Smooth muscle cell (in vitro differentiated cells): Measurements from ENCODE around the gene UTP14C. TPM values are rescaled to one million over a fixed set of nuclear protein-coding genes. Genes with fewer than 3 reads are reported as not detected.

Experiments
- DNase-seq: peaks from one replicate; lab custom pipeline; 2025; ENCODE audit not compliant: unreplicated experiment; lab: John Stamatoyannopoulos, UW
- H2AFZ ChIP-seq: fragments of 200-600 bp; sonication (generic); 2 replicates; pipeline ENCODE4 v1.6.0; 2016; ENCODE audit warnings: antibody characterized with exemption, low read depth, mild to moderate bottlenecking
- H3F3A ChIP-seq: fragments of 200-600 bp; sonication (generic); 2 replicates; pipeline ENCODE4 v1.6.0; 2017; ENCODE audit warnings: antibody characterized with exemption, low read depth
- H3K27ac ChIP-seq: fragments of 200-600 bp; sonication (generic); 2 replicates; pipeline ENCODE4 v1.5.1; 2016; ENCODE audit warnings: low read depth, mild to moderate bottlenecking
- H3K27me3 ChIP-seq: fragments of 200-600 bp; sonication (generic); 2 replicates; pipeline ENCODE4 v1.6.1; 2016; ENCODE audit warnings: low read depth, mild to moderate bottlenecking
- H3K36me3 ChIP-seq: fragments of 200-600 bp; sonication (generic); 2 replicates; pipeline ENCODE4 v1.5.1; 2016; ENCODE audit warnings: low read depth
- H3K4me1 ChIP-seq: fragments of 200-600 bp; sonication (generic); 2 replicates; pipeline ENCODE4 v1.5.1; 2016; ENCODE audit warnings: low read depth
- H3K4me2 ChIP-seq: fragments of 200-600 bp; sonication (generic); 2 replicates; pipeline ENCODE4 v1.6.0; 2016; ENCODE audit warnings: mild to moderate bottlenecking
- H3K4me3 ChIP-seq: fragments of 200-600 bp; sonication (generic); 2 replicates; pipeline ENCODE4 v1.5.1; 2016; ENCODE audit warnings: mild to moderate bottlenecking
- H3K79me2 ChIP-seq: fragments of 200-600 bp; sonication (generic); 2 replicates; pipeline ENCODE4 v1.6.0; 2016; ENCODE audit warnings: low read depth, mild to moderate bottlenecking
- H3K9ac ChIP-seq: fragments of 200-600 bp; sonication (generic); 2 replicates; pipeline ENCODE4 v1.6.0; 2016; ENCODE audit warnings: low read depth
- H3K9me3 ChIP-seq: fragments of 200-600 bp; sonication (generic); replicated peaks from 2 replicates; pipeline ENCODE4 v1.5.1; 2016; ENCODE audit warnings: low read depth
- H4K20me1 ChIP-seq: fragments of 200-600 bp; sonication (generic); 2 replicates; pipeline ENCODE4 v1.6.0; 2016; ENCODE audit warnings: low read depth
- WGBS: methylation state at CpG from one replicate; pipeline ENCODE4 v1.1.7; 2016; ENCODE audit warnings: low lambda C conversion rate; 5-methylcytosine and 5-hydroxymethylcytosine counted together
- polyA plus RNA-seq: library from polyadenylated mRNA; unstranded; fragments of >200 nt; fragmentation: Nextera tagmentation; extraction: Ambion mirVana; gene quantifications from 2 replicates; pipeline ENCODE4 v1.2.1, GENCODE V29; 2016
- total RNA-seq: library from RNA; depleted of rRNA; stranded (reverse); fragments of >200 nt; gene quantifications from 2 replicates; pipeline ENCODE4 v1.2.3, GENCODE V29; 2014
- TF ChIP-seq, protein P1 (sequence below): fragments of 200-600 bp; sonication (generic); IDR thresholded peaks from 2 replicates; pipeline ENCODE4 v1.5.1; 2017; ENCODE audit warnings: borderline replicate concordance, mild to moderate bottlenecking, antibody characterized with exemption; ENCODE audit not compliant: insufficient read depth, poor library complexity, severe bottlenecking

Gene UTP14C
- total and polyA plus RNA-seq, 2 experiments from 2014 or later, result 8.1 to 18.3 TPM

DNA sequence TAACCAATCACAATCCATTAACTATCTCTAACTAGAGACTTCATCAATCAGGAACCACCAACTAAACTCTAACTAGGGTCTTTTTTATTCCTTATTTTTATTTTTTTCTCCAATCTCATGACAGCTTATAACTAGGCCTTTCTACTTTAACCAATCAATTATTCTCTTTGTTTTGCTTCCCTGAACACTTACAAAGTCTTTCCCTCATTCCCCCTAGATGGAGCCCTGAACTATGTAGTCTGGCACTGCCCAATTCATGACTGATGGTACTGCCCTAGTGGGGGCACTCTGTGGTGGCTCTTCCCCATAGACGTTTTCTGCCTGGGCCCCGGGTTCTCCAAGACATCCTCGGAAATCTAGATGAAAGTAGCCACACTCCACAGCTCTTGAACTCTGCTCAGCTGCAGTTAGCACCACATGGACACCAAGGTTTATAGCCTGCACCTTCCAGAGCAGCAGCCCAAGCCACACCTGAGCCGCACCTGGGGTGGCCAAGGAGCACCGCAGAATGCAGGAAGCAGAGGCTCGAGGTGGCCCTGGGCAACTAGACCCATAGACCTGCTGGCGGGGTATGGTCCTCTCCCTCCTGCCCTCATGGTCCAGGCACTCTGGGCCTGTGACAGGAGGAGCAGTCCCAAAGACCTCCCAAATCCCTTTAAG, 19.9 kb upstream of the UTP14C start:
- H4K20me1 ChIP-seq, result peaks cover 27% of the 10 kb centered on the region
- no peaks in the 10 kb centered on the region for H3K9me3 ChIP-seq
- TF ChIP-seq, protein P1, sequence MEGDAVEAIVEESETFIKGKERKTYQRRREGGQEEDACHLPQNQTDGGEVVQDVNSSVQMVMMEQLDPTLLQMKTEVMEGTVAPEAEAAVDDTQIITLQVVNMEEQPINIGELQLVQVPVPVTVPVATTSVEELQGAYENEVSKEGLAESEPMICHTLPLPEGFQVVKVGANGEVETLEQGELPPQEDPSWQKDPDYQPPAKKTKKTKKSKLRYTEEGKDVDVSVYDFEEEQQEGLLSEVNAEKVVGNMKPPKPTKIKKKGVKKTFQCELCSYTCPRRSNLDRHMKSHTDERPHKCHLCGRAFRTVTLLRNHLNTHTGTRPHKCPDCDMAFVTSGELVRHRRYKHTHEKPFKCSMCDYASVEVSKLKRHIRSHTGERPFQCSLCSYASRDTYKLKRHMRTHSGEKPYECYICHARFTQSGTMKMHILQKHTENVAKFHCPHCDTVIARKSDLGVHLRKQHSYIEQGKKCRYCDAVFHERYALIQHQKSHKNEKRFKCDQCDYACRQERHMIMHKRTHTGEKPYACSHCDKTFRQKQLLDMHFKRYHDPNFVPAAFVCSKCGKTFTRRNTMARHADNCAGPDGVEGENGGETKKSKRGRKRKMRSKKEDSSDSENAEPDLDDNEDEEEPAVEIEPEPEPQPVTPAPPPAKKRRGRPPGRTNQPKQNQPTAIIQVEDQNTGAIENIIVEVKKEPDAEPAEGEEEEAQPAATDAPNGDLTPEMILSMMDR, result no peak
- no peak overlapping the region for H3K4me3 ChIP-seq
- H3K4me1 ChIP-seq, result no peaks in the 10 kb centered on the region
- no peak overlapping the region for H3K27ac ChIP-seq
- H3F3A ChIP-seq, result no peaks in the 10 kb centered on the region
- H3K27me3 ChIP-seq, result no peaks in the 10 kb centered on the region
- no peak overlapping the region for H3K4me2 ChIP-seq
- no peak overlapping the region for H2AFZ ChIP-seq
- DNase-seq, result no peak
- peaks cover 94% of the 10 kb centered on the region for H3K79me2 ChIP-seq
- WGBS, result 90% methylated on average over 7 of the region's 7 CpGs
- H3K36me3 ChIP-seq, result no peaks in the 10 kb centered on the region
- H3K9ac ChIP-seq, result no peak overlapping the region

DNA sequence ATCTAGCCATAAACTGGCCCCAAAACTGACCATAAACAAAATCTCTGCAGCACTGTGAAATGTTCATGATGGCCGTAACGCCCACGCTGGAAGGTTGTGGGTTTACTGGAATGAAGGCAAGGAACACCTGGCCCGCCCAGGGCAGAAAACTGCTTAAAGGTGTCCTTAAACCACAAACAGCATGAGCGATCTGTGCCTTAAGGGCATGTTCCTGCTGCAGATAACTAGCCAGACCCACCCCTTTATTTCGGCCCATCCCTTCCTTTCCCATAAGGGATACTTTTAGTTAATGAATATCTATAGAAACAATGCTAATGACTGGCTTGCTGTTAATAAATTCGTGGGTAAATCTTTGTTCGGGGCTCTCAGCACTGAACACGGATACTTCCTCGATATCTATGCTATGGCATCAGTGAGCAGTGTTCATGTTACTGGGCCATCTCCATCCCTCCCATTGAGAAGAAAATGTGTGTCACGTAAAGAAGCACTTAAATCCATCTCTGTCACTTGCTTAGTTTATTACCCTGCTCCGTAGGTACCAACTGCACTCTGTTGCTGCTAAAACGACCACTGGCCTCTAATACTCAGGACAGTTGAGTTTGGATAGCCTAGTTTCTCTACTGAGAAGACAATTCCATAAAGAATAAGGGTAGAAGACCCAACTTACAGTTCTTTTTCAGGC, 18.5 kb upstream of the UTP14C start:
- Histone ChIP-seq H2AFZ (no peak overlapping the region), H3F3A (no peaks in the 10 kb centered on the region), H3K4me2 (no peak overlapping the region), H3K27ac (no peak overlapping the region), H3K36me3 (no peaks in the 10 kb centered on the region), H3K9me3 (no peaks in the 10 kb centered on the region), H3K4me3 (no peak overlapping the region), H3K79me2 (peaks cover 95% of the 10 kb centered on the region), H3K27me3 (no peaks in the 10 kb centered on the region), H3K4me1 (peaks cover 5% of the 10 kb centered on the region), H4K20me1 (peaks cover 13% of the 10 kb centered on the region), H3K9ac (no peak overlapping the region)
- TF ChIP-seq, protein P1, result no peak
- WGBS, result 84% methylated on average over 13 of the region's 13 CpGs
- DNase-seq, result no peak

DNA sequence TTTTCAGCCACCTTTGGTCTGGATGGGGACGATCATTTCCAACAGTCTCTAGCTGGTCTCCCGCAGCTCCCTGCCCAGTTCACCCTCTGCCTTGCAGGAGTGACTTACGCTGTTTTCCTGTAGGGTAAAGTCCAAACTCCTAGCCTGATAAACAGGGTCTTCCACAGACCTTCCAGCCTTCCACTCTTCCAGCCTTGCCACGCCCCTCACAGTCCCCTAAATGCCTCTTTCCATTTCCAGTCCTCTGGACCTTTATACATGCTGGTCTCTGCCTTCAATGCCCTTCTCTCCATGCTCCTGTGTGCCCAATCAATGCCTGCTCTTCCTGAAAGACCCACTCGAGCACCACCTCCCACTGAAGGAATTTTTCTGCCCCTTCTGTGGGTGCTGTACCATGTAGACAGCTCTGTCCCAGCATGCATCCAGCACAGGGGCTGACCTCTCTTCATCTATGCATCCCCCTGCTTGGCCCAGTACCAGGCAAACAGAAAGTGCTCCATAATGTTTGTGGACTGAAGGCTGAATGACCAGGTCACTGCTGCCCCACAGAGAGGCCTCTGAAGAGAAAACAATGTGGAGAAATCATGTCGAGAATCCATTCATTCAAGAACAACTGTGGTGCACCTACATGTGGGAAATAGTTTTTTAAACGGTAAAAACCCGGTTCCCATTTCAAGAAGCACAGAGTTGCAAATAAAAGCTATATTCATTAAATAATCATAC, 17.8 kb upstream of the UTP14C start:
- no peak for DNase-seq
- TF ChIP-seq, protein P1, result no peak
- no peaks in the 10 kb centered on the region for H3K9me3 ChIP-seq
- no peaks in the 10 kb centered on the region for H3K27me3 ChIP-seq
- peaks cover 6% of the 10 kb centered on the region for H3K4me1 ChIP-seq
- WGBS, result 90% methylated on average over 8 of the region's 8 CpGs
- no peak overlapping the region for H3K4me3 ChIP-seq
- no peak overlapping the region for H3K4me2 ChIP-seq
- H4K20me1 ChIP-seq, result peaks cover 8% of the 10 kb centered on the region
- no peak overlapping the region for H3K9ac ChIP-seq
- no peak overlapping the region for H2AFZ ChIP-seq
- no peaks in the 10 kb centered on the region for H3K36me3 ChIP-seq
- H3K79me2 ChIP-seq, result peaks cover 95% of the 10 kb centered on the region
- no peaks in the 10 kb centered on the region for H3F3A ChIP-seq
- H3K27ac ChIP-seq, result no peak overlapping the region
